GM18498 (cell line): ENCODE measurements around the gene MATK.

Experiments
- ATAC-seq: cut with Tn5 transposase; IDR thresholded peaks from one replicate; pipeline ENCODE4 v1.9.1; 2021; ENCODE audit warnings: mild to moderate bottlenecking, moderate library complexity; ENCODE audit not compliant: unreplicated experiment

The MATK gene, protein sequence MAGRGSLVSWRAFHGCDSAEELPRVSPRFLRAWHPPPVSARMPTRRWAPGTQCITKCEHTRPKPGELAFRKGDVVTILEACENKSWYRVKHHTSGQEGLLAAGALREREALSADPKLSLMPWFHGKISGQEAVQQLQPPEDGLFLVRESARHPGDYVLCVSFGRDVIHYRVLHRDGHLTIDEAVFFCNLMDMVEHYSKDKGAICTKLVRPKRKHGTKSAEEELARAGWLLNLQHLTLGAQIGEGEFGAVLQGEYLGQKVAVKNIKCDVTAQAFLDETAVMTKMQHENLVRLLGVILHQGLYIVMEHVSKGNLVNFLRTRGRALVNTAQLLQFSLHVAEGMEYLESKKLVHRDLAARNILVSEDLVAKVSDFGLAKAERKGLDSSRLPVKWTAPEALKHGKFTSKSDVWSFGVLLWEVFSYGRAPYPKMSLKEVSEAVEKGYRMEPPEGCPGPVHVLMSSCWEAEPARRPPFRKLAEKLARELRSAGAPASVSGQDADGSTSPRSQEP

DNA sequence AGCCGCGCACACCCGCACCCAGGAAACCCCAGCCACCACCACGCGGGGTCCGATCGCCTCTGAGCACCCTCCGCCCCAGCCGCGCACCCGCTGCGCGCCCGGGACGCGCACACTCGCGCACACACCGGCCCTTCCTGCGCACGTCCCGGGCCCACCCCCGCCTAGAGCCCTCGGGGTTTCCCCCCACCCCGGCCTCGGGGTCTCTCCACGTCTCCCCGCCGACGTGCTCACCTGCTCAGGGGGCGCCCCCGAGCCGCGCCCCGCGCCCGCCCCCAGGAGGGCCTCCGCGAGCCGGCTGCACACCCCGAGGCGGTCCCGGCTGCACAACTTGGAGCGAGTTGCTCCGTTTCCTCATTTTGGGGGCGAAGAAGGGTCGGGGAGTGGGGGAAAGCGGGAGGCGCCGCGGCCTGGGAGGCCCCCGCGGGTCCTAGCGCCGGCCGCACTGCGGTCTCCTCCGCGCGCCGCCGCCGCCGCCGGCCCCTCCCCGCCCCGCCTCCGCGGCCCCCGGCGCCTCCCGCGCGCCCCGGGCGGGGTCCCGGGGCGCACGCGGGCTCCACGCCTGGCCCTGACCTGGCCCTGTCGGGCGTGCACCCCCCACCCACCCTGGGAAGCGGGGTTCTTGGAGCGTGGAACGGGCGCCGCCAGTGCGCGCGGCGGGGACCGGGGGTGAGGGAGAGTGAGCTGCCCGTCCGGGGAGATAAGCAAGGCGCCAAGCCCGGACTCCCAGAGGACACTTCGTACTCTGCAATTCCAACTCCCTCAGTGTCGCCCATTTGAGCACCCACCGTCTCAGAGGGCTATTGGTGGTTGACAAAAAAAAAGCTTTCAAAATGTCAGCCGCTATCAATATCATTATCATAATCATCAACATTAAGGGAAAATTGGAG lies at the start of gene MATK:
Gene MATK, minus strand, starts transcription at position 444 of the 887 bp plus-strand sequence. CDS start 1,246 bp downstream, outside the sequence.
- ATAC-seq = no peak

DNA sequence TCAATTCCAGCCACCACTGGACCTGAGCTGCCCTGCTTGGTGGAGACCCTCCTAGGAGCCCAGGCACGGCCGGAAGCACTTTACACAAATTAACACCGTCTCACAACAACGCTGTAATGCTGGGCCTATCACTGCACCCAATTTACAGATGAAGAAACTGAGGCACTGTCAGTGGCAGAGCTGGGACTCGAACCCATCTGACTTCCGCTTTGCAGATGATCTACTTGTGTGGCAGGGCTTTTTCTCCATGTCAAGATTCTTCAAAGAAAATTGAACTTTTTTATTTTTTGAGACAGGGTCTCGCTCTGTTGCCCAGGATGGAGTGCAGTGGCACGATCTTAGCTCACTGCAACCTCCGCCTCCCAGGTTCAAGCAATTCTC lies 48.9 kb upstream of the MATK start:
- no peak for ATAC-seq

DNA sequence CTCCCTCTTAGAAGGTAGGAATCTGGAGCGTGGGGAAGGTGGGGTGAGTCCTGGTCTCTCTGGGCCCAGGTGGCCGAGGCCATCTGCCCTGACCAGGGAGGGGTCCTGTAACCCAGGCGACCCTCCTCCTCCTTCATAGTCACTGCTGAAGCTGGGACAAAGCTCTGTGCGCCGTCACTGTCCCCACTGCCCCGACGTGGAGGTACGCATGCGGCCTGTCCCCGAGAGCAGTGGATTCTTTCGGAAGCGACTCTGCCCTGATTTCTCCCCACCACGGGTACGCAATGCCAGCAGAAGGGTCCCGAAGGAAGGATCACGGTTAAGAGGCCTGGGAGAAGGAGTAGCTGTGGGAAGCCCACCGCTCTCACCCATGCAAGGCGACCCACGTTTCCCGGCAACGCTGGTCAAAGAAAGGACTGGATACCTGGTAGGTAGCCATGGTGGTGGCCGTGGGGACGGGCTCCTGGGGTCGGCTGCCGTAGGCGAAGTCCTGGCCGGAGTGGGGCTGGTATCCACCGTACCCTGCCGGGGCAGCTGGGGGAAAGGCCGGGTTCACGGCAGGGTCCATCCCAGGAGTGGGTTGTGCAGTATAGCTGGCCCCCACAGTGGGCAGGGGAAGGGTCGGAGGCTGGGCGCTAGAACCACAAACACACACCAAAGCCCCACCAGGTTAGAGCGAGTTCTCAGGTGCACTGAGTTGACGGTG lies 48.3 kb upstream of the MATK start:
- ATAC-seq = no peak

DNA sequence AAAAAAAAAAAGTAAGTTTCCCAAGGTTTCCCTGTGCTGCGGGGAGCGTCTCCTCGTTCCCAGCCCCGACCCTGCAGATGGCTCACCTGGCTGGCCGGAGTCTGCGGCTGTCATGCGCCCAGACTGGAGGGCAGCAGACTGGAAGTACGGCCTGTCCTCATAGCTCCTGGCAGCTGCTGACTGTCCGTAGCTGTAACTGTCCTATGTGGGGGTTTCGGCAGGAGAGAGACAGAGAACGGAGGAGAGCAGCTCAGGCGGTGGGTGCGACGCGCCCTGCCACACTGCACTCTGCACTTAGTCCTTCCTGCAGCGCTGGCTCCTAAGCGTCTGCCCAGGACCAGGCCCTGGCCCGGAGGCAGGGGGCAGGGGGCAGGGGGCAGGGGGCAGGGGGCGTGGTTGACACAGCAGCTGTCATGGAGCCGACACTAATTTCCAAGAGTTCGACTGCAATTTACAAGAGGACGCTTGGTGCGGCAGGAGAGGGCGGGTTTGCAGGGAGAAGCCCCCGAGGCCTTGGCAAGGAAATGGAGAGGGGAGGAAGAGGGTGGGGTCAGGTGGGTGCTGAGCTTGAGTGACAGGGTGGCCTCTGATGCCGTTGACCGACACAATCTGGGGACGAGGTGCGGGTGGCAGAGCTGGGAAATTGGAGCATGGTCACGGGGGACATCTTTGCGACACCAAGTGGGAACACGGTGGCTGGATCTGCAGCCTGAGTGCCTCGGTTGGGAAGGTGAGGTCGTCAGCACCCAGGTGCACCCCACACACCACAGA lies 47.6 kb upstream of the MATK start:
- no peak for ATAC-seq

DNA sequence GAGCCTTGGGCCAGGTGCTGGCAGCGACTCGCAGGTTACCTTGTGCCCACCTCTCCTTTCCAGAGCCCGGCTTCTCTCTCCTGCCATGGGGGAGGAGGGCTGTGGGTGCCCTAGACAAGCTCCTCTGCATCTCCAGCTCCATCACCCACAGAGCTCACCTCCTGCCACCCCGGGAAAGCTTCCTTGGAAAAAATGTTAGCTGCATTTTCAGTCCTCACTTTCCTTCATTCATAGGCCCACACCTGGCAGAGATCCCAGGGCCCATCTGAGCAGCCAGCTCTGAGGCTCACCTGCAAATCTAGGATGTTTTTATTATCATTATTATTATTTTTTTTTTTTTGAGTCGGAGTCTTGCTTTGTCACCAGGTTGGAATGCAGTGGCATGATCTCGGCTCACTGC lies 45.8 kb upstream of the MATK start:
- no peak for ATAC-seq

DNA sequence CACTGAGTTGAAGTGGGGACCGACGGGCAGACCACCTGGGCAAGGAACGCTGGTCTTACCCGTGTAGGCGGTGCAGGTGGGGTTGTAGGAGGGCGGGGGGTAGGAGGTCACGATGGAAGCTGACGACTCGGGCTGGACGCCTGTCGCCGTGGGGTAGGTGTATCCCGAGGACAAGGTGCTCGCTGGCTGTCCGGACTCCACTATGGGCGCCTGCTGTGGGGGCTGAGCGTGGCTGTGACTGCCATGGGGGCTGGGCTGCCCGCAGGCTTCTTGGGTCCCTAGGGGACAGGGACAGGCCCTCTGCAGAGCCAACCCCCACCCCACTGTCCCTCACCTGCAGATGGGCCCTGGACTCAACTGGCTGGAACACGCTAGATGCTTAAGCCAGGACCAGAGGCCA lies 45.4 kb upstream of the MATK start:
- ATAC-seq = no peak

DNA sequence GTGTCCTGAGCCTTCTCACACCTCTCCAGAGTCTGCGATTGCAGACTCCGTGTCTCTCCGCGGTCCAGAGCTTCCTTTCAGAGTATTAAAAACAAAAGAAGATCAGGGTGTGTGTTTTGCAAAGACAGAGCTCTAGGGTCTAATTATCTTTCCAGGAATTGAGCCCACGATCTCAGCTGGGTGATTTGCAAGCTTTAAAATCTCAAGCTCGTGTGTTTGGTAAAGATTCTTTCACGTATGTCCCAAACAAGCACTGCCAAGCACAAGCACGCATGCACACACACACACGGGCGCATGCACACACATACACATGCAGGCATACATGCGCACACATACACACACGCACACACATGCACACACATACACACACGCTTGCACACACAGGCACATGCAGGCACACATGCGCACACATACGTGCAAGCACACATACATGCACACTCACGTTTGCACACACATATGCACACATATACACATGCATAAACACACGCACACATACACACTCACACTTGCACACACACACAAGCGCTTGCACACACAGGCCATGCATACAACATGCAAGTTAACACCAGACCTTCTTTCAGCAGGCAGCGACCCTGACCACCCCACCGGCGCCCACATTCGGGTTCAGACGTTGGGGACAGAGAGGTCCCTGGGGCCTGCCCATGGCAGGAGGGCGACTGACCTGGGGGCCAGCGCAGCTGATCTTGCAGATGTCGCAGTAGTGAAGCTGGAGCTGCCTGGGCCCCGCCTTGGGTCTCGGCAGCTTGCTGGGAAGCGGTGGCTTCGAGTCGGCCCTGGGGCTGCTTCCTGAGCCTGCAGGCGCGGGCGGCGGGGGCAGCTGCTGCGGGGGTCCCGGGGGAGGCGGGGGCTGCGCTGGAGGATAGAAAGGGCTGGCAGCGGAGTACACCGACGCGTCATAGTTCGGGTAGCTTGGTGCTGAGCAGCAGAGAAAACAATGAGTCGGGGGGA lies 44.7 kb upstream of the MATK start:
- ATAC-seq = no peak

DNA sequence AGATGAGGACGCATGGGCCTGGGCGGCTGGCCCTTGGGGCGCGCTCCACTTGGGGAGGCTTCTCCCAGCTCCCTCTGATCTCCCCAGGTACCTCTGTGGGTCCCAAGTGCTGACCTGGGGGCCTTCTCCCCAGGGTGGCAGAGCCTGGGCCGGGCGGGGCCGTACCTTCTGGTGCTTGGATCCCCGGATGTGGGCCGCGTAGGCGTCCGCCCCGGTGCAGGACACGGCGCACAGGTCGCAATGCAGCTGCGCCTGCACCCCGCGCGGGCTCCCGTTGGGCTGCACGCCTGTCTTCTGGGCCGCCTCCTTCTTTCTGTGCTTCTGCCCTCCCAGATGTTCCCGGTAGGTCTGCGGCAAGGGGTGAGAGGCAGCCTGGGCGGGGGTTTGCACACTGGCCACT lies 41.1 kb upstream of the MATK start:
- ATAC-seq = no peak

DNA sequence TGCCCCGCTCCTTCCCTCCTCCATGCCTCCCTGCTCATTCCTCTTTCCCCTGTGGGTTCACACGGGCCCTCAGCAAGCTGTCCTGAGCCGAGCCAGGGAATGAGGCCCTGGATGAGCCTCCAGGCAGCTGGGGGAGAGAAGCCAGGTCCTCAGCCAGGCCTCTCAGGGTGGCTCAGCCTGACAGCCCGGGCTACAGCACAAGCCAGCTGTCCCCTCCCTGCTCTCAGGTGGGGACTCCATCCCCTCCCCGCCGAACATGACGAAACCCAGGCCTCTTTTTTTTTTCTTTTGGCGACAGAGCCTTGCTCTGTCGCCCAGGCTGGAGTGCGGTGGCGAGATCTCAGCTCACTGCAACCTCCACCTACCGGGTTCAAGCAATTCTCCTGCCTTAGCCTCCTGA lies 40.0 kb upstream of the MATK start:
- ATAC-seq = no peak

DNA sequence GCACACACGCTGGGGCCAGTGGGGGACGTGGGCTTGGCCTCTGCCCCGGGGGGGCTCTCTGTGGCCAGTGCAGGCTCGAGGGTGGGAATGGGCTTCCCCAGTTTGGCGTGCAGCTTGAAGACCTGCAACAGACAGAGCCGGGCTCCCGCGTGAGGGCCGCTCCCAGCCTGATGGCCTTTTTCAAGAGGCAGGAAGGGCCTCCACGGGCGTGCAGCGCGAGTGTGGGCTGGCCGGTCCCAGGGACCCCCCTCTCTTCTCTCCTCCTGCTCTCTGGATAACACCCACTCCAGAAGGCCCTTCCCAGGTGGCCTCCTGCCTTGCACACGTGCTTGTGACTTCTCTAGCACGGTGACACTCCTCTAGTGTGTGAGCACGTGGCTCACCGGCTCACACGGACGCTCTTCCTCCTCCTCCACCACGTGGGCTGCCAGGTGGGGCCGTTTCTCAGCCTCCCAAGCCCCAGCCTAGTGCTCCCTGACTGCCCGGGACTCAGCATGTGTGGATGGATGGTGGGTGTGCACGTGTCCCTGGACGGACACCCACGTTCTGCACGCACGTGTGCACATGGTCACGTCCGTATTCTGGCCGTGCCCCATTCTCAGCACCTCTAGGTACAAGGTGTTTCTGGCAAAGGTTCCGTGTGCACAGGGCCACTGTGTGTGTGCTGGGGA lies 39.2 kb upstream of the MATK start:
- no peak for ATAC-seq

DNA sequence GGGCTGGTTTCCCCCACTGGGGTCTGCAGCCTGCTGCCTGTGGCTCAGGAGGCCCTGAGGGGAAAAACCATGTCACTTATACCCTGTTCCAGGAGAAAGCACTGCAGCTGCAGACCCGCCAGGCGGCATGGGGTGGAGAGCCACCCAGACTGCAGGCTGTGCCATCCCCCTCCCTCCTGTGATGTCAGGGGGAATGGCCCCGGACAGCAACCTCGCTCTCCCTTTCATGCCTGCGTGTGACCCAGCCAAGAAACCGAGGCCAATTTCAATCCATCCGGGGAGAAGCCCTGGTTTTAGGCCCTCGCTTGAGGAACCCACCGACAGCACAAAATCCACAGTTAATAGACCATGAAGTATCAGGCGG lies 37.2 kb upstream of the MATK start:
- ATAC-seq = no peak

DNA sequence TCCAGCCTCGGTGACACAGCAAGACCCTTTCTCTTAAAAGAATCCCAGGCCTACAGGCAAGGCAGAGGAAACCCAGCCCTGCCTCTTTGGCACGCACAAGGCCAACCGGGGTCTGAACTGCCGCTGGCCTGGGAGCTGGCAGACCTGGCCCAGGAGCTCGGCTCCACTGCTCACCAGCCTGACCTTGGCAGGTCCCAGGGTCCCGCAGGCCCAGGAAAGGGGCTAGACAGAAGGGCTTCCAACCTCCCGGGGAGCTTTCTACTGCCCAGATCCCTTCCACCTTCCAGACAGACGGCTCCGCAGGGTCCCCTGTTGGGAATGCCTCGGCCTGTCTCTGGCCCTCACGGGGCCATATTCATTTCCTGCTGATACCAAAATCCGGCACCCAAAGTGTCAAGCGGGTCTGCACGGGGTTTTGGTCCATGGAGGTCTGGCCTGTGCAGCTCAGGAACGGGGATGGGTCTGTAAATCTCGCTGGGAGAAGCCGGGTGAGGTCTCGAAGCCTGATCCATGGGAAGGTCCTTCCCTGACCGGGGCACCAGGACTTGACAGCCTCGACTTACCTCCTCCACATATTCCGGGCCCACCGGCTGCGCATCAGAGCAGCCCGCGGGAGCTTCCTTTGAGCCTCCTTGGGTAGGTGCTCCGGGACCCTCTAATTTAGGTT lies 36.6 kb upstream of the MATK start:
- no peak for ATAC-seq

DNA sequence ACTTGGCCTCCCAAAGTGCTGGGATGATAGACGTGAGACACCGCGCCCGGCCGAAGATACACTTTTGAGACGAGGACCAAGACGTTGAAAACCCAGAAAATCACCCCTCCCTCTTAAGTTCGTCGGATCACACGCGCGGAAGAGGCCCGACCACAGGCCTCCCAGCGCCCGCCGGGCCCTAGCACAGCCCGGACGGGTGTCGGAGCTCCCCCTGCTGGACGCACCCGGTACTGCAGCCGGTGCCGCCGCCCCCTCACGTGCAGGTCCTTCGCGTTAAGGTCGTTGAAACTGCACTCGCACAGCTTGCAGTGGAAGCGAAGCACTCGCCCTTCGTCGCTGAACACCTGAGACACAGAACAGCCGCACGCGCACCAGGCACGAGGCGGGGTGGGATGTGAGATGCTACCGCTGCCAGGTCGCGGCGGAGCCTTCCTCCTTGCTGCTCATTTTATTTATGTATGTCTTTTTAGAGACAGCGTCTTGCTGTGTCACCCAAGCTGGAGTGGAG lies 35.7 kb upstream of the MATK start:
- ATAC-seq = no peak

DNA sequence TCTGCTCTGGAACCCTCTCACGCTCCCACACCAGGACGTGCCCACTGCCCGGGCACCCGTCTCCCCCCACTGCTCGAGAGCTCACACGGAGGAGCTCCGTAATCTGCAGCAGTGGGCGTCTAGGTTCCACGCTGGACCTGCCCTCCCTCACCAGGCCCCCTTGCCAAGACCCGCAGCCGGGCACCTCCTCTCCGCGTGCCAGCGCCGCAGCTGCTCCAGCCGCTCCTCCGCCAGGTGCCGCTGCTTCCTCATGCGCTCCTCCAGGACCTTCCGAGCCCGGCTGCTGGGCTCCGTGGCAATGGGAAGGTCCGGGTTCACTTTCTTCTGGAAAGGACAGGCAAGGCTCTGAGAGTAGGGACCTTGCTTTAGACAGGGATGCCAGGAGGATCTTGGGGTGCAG lies 35.0 kb upstream of the MATK start:
- no peak for ATAC-seq

DNA sequence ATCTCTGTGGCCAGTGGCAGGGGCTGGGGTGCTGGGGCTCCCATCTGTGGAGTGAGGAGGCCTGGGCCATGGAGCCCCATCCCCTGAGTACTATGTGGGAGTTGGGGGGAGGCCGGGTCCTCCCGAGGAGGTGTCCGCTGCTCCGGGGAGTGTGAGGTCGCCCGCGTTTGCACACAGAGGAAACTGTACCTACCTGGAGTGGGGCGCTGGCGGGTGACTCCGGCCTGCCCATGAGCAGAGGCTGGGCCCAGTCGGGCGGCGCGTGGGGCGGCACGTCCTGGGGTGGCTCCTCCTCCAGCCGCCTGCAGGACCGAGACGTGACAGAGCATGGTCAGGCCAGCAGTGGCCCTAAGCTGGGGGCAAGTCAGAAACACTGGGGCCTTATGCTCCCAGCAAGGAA lies 33.8 kb upstream of the MATK start:
- no peak for ATAC-seq

DNA sequence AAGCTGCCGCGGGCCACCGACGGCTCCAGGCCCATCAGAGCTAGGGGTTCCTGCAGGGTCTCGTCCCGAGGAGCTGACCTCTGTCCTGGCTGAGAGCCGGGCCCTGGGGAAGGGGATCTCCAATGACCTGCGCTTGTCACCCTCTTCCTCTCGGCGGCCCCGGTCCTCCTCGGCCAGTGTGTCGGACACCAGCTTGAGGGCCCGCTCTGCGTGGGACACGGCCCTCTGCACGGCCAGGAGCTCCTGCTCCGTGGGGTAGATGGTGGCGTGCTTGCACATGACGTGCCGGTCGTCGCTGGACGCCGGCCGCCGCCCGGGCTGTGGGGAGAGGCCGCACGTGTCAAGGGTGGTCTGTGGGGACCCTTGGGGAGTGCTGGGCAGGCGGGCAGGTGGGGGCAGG lies 32.7 kb upstream of the MATK start:
- ATAC-seq = no peak

DNA sequence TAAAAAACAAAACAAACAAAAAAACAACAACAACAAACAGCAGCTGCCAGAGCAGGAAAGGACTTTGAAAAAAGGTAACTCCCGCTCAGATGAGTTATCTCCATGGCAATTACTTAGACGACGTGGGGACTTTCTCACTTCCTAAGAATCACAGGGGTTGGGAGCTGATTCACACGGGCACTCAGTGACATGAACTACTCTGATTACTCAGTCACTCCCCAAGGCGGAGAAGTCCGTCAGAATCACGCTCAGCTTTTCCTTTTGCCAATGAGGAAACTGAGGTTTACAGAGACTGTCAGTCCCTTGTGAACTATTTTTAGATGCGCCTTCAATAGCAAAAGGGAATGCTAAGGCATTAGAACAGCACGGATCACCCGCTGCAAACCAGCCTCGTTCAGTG lies 32.3 kb upstream of the MATK start:
- no peak for ATAC-seq

DNA sequence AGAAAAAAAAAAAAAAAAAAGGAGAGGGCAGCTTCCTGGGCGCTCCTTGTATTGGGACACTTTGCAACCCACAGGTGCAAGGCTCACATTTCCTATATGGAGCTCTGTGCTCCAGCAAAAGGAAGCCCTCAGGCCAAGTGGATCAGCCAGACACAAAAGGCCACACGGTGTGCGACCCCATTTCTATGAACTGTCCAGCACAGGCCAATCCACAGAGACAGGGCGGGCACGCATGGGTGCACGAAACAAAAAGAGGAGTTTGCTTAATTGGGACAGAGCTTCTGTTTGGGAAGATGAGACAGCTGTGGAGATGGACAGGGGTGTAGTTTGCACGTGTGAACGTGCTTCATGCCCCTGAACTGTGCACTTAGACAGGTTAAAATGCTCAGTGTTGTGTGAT lies 31.6 kb upstream of the MATK start:
- ATAC-seq = no peak
